Stimulated activated memory B cell treated with anti-CD40 and anti-IgM and Interleukin-4, amounts not matched to agents 10 μg/mL and 1 μg/mL and 100 μg/mL, for 72 hours (primary cell): Measurements from ENCODE around the gene LRCOL1.

Experiments
- ATAC-seq: fragments of 150-1000 bp; cut with Tn5 transposase; 2 replicates; pipeline ENCODE4 v1.10.0; 2021
- H3K27ac Mint-ChIP-seq: one replicate; pipeline ENCODE4 v1.8.0; 2022; ENCODE audit warnings: mild to moderate bottlenecking, mixed read lengths
- H3K27me3 Mint-ChIP-seq: one replicate; pipeline ENCODE4 v1.8.0; 2022; ENCODE audit warnings: mixed read lengths
- H3K36me3 Mint-ChIP-seq: one replicate; pipeline ENCODE4 v1.8.0; 2022; ENCODE audit warnings: mixed read lengths
- H3K4me1 Mint-ChIP-seq: one replicate; pipeline ENCODE4 v1.8.0; 2022; ENCODE audit warnings: mixed read lengths
- H3K4me3 Mint-ChIP-seq: one replicate; pipeline ENCODE4 v1.8.0; 2022; ENCODE audit warnings: mild to moderate bottlenecking, moderate library complexity, mixed read lengths
- H3K9me3 Mint-ChIP-seq: one replicate; pipeline ENCODE4 v1.8.0; 2022; ENCODE audit warnings: mixed read lengths

LRCOL1 gene

GRCh38 chr12:132588821-132589669, 21.3 kb downstream of the LRCOL1 start:
- peaks cover 20% of the 10 kb centered on the region for H3K27me3 Mint-ChIP-seq
- H3K9me3 Mint-ChIP-seq, result no peaks in the 10 kb centered on the region
- no peak overlapping the region for H3K27ac Mint-ChIP-seq
- no peak for ATAC-seq
- peaks cover 6% of the 10 kb centered on the region for H3K4me1 Mint-ChIP-seq
- H3K36me3 Mint-ChIP-seq, result peaks cover 15% of the 10 kb centered on the region
- no peak overlapping the region for H3K4me3 Mint-ChIP-seq

DNA sequence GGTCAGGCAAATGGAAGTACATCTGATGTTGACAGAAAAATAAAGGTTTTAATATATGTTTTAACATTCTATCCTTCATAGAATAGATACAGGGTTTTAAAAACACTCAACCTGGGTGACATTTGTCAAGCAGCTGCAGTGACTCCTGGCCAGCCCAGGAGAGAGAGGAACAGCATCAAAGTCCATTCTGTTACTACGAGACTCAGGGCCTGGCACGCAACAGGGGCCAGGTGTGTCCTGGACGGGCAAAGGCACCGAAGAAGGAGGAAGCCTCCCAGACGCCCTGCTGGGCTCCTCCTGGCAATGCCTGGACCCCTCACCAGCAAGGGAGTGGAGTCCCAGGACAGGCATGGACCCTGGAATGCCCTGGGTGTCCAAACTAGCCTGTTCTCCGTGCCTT, 22.1 kb downstream of the LRCOL1 start:
- Mint-ChIP-seq H3K36me3 (peaks cover 21% of the 10 kb centered on the region), H3K27ac (no peak overlapping the region), H3K27me3 (peaks cover 13% of the 10 kb centered on the region), H3K9me3 (no peaks in the 10 kb centered on the region), H3K4me3 (no peak overlapping the region), H3K4me1 (no peaks in the 10 kb centered on the region)
- no peak for ATAC-seq

DNA sequence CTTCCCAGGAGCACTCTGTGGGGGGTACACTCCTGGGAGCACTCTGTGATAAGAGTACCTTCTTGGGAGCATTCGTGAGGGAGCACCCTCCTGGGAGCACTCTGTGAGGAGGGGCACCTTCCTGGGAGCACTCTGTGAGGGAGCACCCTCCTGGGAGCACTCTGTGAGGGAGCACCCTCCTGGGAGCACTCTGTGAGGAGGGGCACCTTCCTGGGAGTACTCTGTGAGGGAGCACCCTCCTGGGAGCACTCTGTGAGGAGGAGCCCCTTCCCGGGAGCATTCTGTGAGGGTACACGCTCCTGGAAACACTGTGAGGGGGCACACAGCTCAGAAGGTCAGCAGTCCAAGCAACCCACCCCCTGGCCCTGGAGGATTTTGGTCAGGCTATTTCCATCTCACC, 22.6 kb downstream of the LRCOL1 start:
- H3K36me3 Mint-ChIP-seq, result peaks cover 21% of the 10 kb centered on the region
- no peak for ATAC-seq
- no peaks in the 10 kb centered on the region for H3K4me1 Mint-ChIP-seq
- no peaks in the 10 kb centered on the region for H3K9me3 Mint-ChIP-seq
- peaks cover 8% of the 10 kb centered on the region for H3K27me3 Mint-ChIP-seq
- no peak overlapping the region for H3K27ac Mint-ChIP-seq
- H3K4me3 Mint-ChIP-seq, result no peak overlapping the region

GRCh38 chr12:132586929-132587328, 23.5 kb downstream of the LRCOL1 start:
- Mint-ChIP-seq H3K36me3 (peaks cover 29% of the 10 kb centered on the region), H3K4me1 (no peaks in the 10 kb centered on the region), H3K27ac (no peak overlapping the region), H3K27me3 (no peaks in the 10 kb centered on the region), H3K9me3 (no peaks in the 10 kb centered on the region), H3K4me3 (no peak overlapping the region)
- no peak for ATAC-seq

DNA sequence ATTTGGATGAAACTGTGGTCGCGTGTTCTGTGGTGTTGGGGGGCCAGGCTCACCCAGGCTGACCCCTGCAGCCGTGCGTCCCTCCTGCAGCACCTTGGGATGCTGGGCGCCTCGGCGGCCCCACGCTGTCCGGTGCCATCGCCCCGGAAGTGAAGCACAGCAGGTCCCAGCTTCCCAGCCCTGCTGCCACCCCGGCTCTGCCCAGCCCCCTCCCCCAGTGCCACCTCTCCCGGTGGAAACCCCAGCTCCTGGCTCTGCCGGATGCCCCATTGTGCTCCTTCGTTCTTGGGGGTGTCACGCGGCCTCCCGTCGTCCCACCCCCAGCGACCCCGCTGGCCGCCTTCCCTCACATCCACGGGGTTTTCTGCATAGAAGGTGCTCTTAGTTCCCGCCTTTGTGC, 25.2 kb downstream of the LRCOL1 start:
- Mint-ChIP-seq H3K4me3 (no peak overlapping the region), H3K4me1 (no peaks in the 10 kb centered on the region), H3K27ac (no peak overlapping the region), H3K27me3 (no peaks in the 10 kb centered on the region), H3K9me3 (no peaks in the 10 kb centered on the region), H3K36me3 (peaks cover 42% of the 10 kb centered on the region)
- no peak for ATAC-seq

GRCh38 chr12:132584429-132584828, 26.0 kb downstream of the LRCOL1 start:
- Mint-ChIP-seq H3K27me3 (no peaks in the 10 kb centered on the region), H3K4me3 (no peak overlapping the region), H3K27ac (no peak overlapping the region), H3K4me1 (no peaks in the 10 kb centered on the region), H3K9me3 (no peaks in the 10 kb centered on the region), H3K36me3 (peaks cover 47% of the 10 kb centered on the region)
- no peak for ATAC-seq

- no peaks in the 10 kb centered on the region for H3K27me3 Mint-ChIP-seq
- ATAC-seq, result no peak
- peaks cover 54% of the 10 kb centered on the region for H3K36me3 Mint-ChIP-seq
- no peaks in the 10 kb centered on the region for H3K4me1 Mint-ChIP-seq
- no peaks in the 10 kb centered on the region for H3K9me3 Mint-ChIP-seq
- H3K27ac Mint-ChIP-seq, result no peak overlapping the region
- no peak overlapping the region for H3K4me3 Mint-ChIP-seq
Measured at GRCh38 chr12:132583736-132584135, 26.6 kb downstream of the LRCOL1 start.

GRCh38 chr12:132583411-132583710, 27.0 kb downstream of the LRCOL1 start:
- ATAC-seq, result peak; percentile 70
- Mint-ChIP-seq H3K27ac (no peak overlapping the region), H3K27me3 (no peaks in the 10 kb centered on the region), H3K4me3 (no peak overlapping the region), H3K36me3 (peaks cover 57% of the 10 kb centered on the region), H3K4me1 (no peaks in the 10 kb centered on the region), H3K9me3 (no peaks in the 10 kb centered on the region)

DNA sequence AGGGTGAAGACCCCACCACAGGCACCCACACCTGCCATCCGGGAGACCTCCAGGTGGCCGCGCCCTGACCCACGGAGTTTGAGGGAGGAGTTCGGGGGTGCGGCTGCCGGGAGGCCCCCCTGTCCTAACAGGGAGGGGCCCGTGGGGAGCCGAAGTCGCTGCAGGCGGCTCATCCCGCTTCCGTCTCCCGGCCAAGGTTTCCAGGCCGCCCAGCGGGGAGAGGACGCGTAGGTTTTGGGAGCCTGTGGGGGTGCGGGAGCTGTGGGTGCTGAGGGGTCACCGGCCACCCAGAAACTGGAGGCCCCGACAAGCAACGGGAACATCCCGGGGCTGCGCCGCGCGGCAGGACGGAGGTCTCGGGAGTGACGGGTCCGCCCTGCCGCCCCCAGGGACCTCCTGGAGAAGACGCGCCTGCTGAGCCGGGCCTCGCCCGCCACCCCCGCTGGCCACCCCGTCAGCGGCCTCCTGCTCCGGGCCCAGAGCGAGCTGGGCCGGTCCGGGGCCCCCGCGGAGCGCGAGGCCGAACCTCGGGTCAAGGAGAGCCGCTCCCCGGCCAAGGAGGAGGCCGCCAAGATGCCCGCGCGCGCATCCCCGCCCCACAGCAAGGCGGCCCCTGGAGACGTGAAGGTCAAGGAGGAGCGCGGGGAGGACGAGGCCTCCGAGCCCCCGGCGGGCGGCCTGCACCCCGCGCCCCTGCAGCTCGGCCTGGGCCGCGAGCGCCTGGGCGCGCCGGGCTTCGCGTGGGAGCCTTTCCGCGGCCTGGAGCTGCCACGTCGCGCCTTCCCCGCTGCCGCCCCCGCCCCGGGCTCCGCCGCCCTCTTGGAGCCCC, 27.6 kb downstream of the LRCOL1 start:
- Mint-ChIP-seq H3K4me1 (no peaks in the 10 kb centered on the region), H3K36me3 (peaks cover 61% of the 10 kb centered on the region), H3K27ac (no peak overlapping the region), H3K4me3 (no peak overlapping the region), H3K9me3 (no peaks in the 10 kb centered on the region), H3K27me3 (no peaks in the 10 kb centered on the region)
- peak; percentile 8 for ATAC-seq

- peaks cover 68% of the 10 kb centered on the region for H3K36me3 Mint-ChIP-seq
- no peak overlapping the region for H3K27ac Mint-ChIP-seq
- H3K4me1 Mint-ChIP-seq, result no peaks in the 10 kb centered on the region
- no peaks in the 10 kb centered on the region for H3K9me3 Mint-ChIP-seq
- no peak for ATAC-seq
- H3K27me3 Mint-ChIP-seq, result no peaks in the 10 kb centered on the region
- H3K4me3 Mint-ChIP-seq, result no peak overlapping the region
Measured at GRCh38 chr12:132582058-132582420, 28.3 kb downstream of the LRCOL1 start.

DNA sequence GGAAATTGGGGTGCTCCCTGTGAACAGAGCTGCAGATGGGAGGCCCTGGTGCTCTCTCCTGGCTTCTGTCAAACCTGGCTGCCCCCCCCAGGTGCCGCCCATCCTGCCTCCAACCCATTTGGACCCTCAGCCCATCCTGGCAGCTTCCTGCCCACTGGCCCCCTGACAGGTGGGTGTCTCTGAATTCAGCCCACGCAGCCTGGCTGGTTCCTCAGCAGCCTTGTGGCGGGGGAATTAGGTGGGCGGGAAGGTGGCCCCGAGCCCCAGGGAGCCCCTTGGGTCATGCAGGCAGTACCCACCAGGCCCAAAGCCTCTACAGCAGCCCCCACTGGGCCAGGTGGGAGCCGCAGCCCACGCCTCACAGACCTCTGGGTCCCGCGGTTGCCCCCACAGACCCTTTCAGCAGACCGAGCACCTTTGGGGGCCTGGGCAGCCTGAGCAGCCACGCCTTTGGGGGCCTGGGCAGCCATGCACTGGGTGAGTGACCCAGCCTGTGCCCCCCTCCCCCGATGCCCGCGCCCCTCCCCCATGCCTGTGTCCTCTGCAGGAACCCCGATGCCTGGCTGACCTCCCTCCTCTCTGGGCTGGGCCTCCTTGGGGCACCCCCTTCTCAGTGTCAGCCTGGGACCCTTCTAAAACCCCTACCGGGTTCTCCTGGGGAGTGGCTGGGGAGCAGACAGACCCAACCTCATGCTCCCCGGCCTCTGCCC, 28.9 kb downstream of the LRCOL1 start:
- Mint-ChIP-seq H3K4me3 (no peak overlapping the region), H3K4me1 (no peaks in the 10 kb centered on the region), H3K27me3 (no peaks in the 10 kb centered on the region), H3K9me3 (no peaks in the 10 kb centered on the region), H3K27ac (no peak overlapping the region), H3K36me3 (peaks cover 74% of the 10 kb centered on the region)
- no peak for ATAC-seq

GRCh38 chr12:132580701-132581292, 29.6 kb downstream of the LRCOL1 start:
- Mint-ChIP-seq H3K27me3 (no peaks in the 10 kb centered on the region), H3K9me3 (no peaks in the 10 kb centered on the region)

DNA sequence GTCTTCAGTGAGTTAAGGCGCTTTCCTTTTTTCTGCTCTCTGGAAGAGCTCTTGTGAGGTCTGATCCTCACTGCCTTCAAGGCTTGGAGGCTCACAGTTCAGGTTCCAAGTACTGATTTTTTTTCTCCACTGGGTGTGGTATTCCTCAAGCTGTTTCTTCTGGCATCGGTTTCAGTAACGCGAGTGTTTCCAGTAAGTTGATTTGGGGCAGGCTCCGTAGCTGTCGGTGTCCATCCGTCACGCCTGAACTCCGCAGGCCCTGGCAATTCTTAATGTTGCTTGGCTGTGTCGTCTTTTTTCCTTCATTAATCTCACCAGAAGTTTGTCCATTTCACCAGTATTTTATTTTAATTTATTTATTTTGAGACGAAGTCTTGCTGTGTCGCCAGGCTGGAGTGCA, 30.6 kb downstream of the LRCOL1 start:
- no peak for ATAC-seq
- Mint-ChIP-seq H3K27ac (no peak overlapping the region), H3K27me3 (no peaks in the 10 kb centered on the region), H3K9me3 (no peaks in the 10 kb centered on the region), H3K4me3 (no peak overlapping the region), H3K4me1 (no peaks in the 10 kb centered on the region), H3K36me3 (peaks cover 77% of the 10 kb centered on the region)

More at GRCh38 chr12:132580701-132581292, 29.6 kb downstream of the LRCOL1 start:
- Mint-ChIP-seq H3K4me3 (no peak overlapping the region), H3K27ac (no peak overlapping the region), H3K36me3 (peaks cover 76% of the 10 kb centered on the region), H3K4me1 (no peaks in the 10 kb centered on the region)
- ATAC-seq, result no peak

DNA sequence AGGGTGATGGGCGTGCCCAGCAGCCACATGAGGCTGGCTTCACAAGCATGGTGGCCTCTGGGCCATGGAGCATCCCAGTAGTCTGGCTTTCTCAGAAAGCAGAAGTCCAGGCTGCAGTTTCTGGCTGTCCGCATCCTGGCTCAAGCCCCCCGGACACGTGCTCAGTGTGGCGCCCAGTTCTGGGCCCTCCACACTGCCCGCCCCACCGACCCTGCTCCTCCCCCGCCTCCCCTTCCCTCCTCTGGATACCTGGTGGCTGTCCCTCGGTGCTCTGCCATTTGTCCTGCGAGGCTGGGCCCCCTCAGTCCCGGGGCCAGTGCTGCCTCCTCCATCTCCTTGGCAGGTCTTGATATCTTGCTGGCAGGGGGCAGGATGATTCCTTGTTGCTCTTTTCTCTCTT, 31.6 kb downstream of the LRCOL1 start:
- H3K4me1 Mint-ChIP-seq, result no peaks in the 10 kb centered on the region
- no peak overlapping the region for H3K4me3 Mint-ChIP-seq
- no peaks in the 10 kb centered on the region for H3K27me3 Mint-ChIP-seq
- H3K27ac Mint-ChIP-seq, result no peak overlapping the region
- no peak for ATAC-seq
- no peaks in the 10 kb centered on the region for H3K9me3 Mint-ChIP-seq
- peaks cover 71% of the 10 kb centered on the region for H3K36me3 Mint-ChIP-seq

DNA sequence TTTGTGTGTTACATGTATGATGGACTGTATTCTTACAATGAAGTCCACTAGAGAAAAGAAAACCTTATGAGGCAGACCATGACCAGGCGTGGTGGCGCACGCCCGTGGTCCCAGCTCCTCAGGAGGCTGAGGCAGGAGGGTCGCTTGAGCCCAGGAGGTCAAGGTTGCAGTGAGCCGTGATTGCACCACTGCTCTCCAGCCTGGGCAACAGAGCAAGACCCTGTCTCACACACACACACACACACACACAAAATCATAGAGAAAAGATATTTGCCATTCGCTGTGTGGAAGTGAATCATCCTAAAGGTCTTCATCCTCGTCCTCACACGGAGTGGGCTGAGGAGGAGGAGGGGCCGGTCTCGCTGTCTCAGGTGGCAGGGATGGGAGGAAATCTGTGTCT, 32.3 kb downstream of the LRCOL1 start:
- Mint-ChIP-seq H3K4me3 (no peak overlapping the region), H3K4me1 (no peaks in the 10 kb centered on the region), H3K36me3 (peaks cover 70% of the 10 kb centered on the region), H3K9me3 (no peaks in the 10 kb centered on the region), H3K27ac (no peak overlapping the region), H3K27me3 (no peaks in the 10 kb centered on the region)
- ATAC-seq, result no peak
